OCI-LY7 (cell line): ENCODE results near the gene XRCC4. TPM values are rescaled to one million over a fixed set of nuclear protein-coding genes. Genes with fewer than 3 reads are reported as not detected.

ENCODE experiments used
- BruUV-seq: library from RNA; stranded (reverse); fragments of 400-500 nt; replicated peaks from 2 replicates; lab custom pipeline; 2021; lab: Mats Ljungman, UMichigan
- CTCF ChIA-PET: fragments of 300-600 bp; sonication (Branson Sonifier 250); formaldehyde crosslinking; loops from one replicate; lab custom pipeline; 2022; ENCODE audit warnings: antibody characterized with exemption; ENCODE audit not compliant: unreplicated experiment; lab: Charles Lee
- POLR2A ChIA-PET: fragments of 300-600 bp; sonication (Branson Sonifier 250); formaldehyde crosslinking; loops from one replicate; lab custom pipeline; 2022; ENCODE audit warnings: antibody characterized with exemption; lab: Charles Lee
- DNase-seq: peaks from one replicate; pipeline ENCODE4 v3.0.0-alpha.2; 2015; ENCODE audit warnings: low spot score
- H2AFZ ChIP-seq: fragments of 200-600 bp; sonication (generic), shearing (Covaris generic); 2 replicates; pipeline ENCODE4 v1.6.1; 2014; ENCODE audit warnings: mild to moderate bottlenecking, antibody characterized with exemption, low read length, moderate library complexity
- H3K27ac ChIP-seq: fragments of 200-600 bp; sonication (generic); 2 replicates; pipeline ENCODE4 v1.5.1; 2014; ENCODE audit warnings: mixed run types, low read depth, mild to moderate bottlenecking, moderate library complexity, low read length, inconsistent platforms; ENCODE audit not compliant: poor library complexity, severe bottlenecking
- H3K36me3 ChIP-seq: fragments of 200-600 bp; sonication (generic); 2 replicates; pipeline ENCODE4 v1.6.1; 2014; ENCODE audit warnings: mild to moderate bottlenecking, antibody characterized with exemption, low read length, moderate library complexity, mixed read lengths; ENCODE audit not compliant: insufficient read depth
- H3K4me1 ChIP-seq: fragments of 200-600 bp; sonication (generic); 2 replicates; pipeline ENCODE4 v1.5.1; 2014; ENCODE audit warnings: mild to moderate bottlenecking, low read length; ENCODE audit not compliant: insufficient read depth, poor library complexity, severe bottlenecking
- H3K4me2 ChIP-seq: fragments of 200-600 bp; sonication (generic); 2 replicates; pipeline ENCODE4 v1.6.1; 2014; ENCODE audit warnings: mild to moderate bottlenecking, low read length
- H3K4me3 ChIP-seq: fragments of 200-600 bp; sonication (generic); 2 replicates; pipeline ENCODE4 v1.5.1; 2014; ENCODE audit warnings: mild to moderate bottlenecking, low read depth, low read length; ENCODE audit not compliant: poor library complexity, severe bottlenecking
- H3K79me2 ChIP-seq: fragments of 200-600 bp; sonication (generic); 2 replicates; pipeline ENCODE4 v1.6.1; 2016; ENCODE audit warnings: low read depth, mild to moderate bottlenecking, low read length, moderate library complexity, mixed read lengths; ENCODE audit not compliant: insufficient read depth
- H3K9me2 ChIP-seq: fragments of 200-600 bp; sonication (generic); 2 replicates; pipeline ENCODE4 v1.6.1; 2016; ENCODE audit warnings: mild to moderate bottlenecking, low read length, mixed read lengths; ENCODE audit not compliant: insufficient read depth
- H3K9me3 ChIP-seq: fragments of 200-600 bp; sonication (generic); 2 replicates; pipeline ENCODE4 v1.6.1; 2014; ENCODE audit warnings: mild to moderate bottlenecking, mixed run types, low read length, mixed read lengths
- H4K20me1 ChIP-seq: fragments of 200-600 bp; sonication (generic); 2 replicates; pipeline ENCODE4 v1.6.1; 2014; ENCODE audit warnings: mild to moderate bottlenecking, antibody characterized with exemption, low read length, moderate library complexity, mixed read lengths; ENCODE audit not compliant: insufficient read depth
- CTCF ChIP-seq: fragments of 200-600 bp; sonication (generic); conservative IDR thresholded peaks from 2 replicates; pipeline ENCODE4 v1.5.1; 2014; ENCODE audit warnings: mild to moderate bottlenecking, antibody characterized with exemption, low read length, moderate library complexity, mixed read lengths
- EZH2phosphoT487 ChIP-seq: fragments of 200-600 bp; sonication (generic); IDR thresholded peaks from 2 replicates; pipeline ENCODE4 v1.6.1; 2018; ENCODE audit warnings: low read depth, borderline replicate concordance, mild to moderate bottlenecking, mixed run types, antibody characterized with exemption, low read length, moderate library complexity, mixed read lengths
- intact Hi-C: fragments of 100-400 bp; cut with micrococcal nuclease; formaldehyde crosslinking; loops from one replicate; pipeline ENCODE4 v1.10.0; 2022; ENCODE audit not compliant: unreplicated experiment
- total RNA-seq, 2 experiments: library from RNA; depleted of rRNA in 1 of 2; stranded (reverse); fragments of >200 nt in 1 of 2; shearing (Covaris generic) in 1 of 2; gene quantifications; 2 replicates each; pipeline ENCODE4 v1.2.3, GENCODE V29; 2014 to 2022

Gene XRCC4
- total RNA-seq, 2 experiments from 2014 or later = 14.5 to 23.3 TPM

- BruUV-seq = no TSS peak
These were observed 34.8 kb upstream of the XRCC4 start for GRCh38 chr5:83042507-83042906.

GRCh38 chr5:83044926-83045325, 32.4 kb upstream of the XRCC4 start:
- H3K4me2 ChIP-seq = no peak overlapping the region
- H3K4me3 ChIP-seq = no peak overlapping the region
- no peaks in the 10 kb centered on the region for H3K79me2 ChIP-seq
- TF ChIP-seq EZH2phosphoT487 (no peak), CTCF (no peak)
- no peaks in the 10 kb centered on the region for H4K20me1 ChIP-seq
- H3K9me2 ChIP-seq = no peaks in the 10 kb centered on the region
- no peak overlapping the region for H3K27ac ChIP-seq
- no peak for DNase-seq
- intact Hi-C loops = no loop called here
- POLR2A ChIA-PET = interaction anchor here (1.1 kb wide), 1 partner anchor 25 kb away, joined by 3 read pairs; no protein-coding TSS in a partner anchor
- no peak overlapping the region for H2AFZ ChIP-seq
- CTCF ChIA-PET = no interaction called here
- no peaks in the 10 kb centered on the region for H3K9me3 ChIP-seq
- no TSS peak for BruUV-seq
- no peaks in the 10 kb centered on the region for H3K4me1 ChIP-seq
- no peaks in the 10 kb centered on the region for H3K36me3 ChIP-seq

More at GRCh38 chr5:83042507-83042906, 34.8 kb upstream of the XRCC4 start:
- no peak for TF ChIP-seq CTCF
- TF ChIP-seq EZH2phosphoT487 = no peak
- H3K4me2 ChIP-seq = no peak overlapping the region
- intact Hi-C loops = no loop called here
- H3K9me3 ChIP-seq = no peaks in the 10 kb centered on the region
- H3K9me2 ChIP-seq = no peaks in the 10 kb centered on the region
- H3K4me1 ChIP-seq = no peaks in the 10 kb centered on the region
- no peaks in the 10 kb centered on the region for H4K20me1 ChIP-seq
- H3K79me2 ChIP-seq = no peaks in the 10 kb centered on the region
- no peak overlapping the region for H3K27ac ChIP-seq
- ChIA-PET POLR2A (interaction anchor here (0.8 kb wide), 1 partner anchor 8 kb away, joined by 5 read pairs; no protein-coding TSS in a partner anchor), CTCF (no interaction called here)
- H2AFZ ChIP-seq = no peak overlapping the region
- no peak for DNase-seq
- no peak overlapping the region for H3K4me3 ChIP-seq
- H3K36me3 ChIP-seq = no peaks in the 10 kb centered on the region

GRCh38 chr5:83048277-83048676, 29.1 kb upstream of the XRCC4 start:
- H3K9me2 ChIP-seq = no peaks in the 10 kb centered on the region
- TF ChIP-seq EZH2phosphoT487 (no peak), CTCF (no peak)
- H3K4me1 ChIP-seq = no peaks in the 10 kb centered on the region
- no peak overlapping the region for H3K27ac ChIP-seq
- H3K79me2 ChIP-seq = no peaks in the 10 kb centered on the region
- intact Hi-C loops = no loop called here
- H3K4me2 ChIP-seq = no peak overlapping the region
- POLR2A ChIA-PET = interaction anchor here (1.5 kb wide), 1 partner anchor 153 kb away, joined by 3 read pairs; no protein-coding TSS in a partner anchor
- no peaks in the 10 kb centered on the region for H3K9me3 ChIP-seq
- BruUV-seq = no TSS peak
- DNase-seq = no peak
- H3K36me3 ChIP-seq = peaks cover 15% of the 10 kb centered on the region; the same call in 1 of the 2 replicates
- no peaks in the 10 kb centered on the region for H4K20me1 ChIP-seq
- CTCF ChIA-PET = no interaction called here
- no peak overlapping the region for H3K4me3 ChIP-seq
- no peak overlapping the region for H2AFZ ChIP-seq
